NT2/D1 (cell line): ENCODE results near the gene FBXL4.

Experiments
- SUZ12 ChIP-seq: IDR thresholded peaks from 2 replicates; pipeline ENCODE4 v1.6.1; 2011; ENCODE audit not compliant: insufficient read length, insufficient read depth; ENCODE audit errors: extremely low read depth
- ZNF274 ChIP-seq: IDR thresholded peaks from 2 replicates; pipeline ENCODE4 v1.6.1; 2011; ENCODE audit warnings: mild to moderate bottlenecking, low read depth, low read length

- TF ChIP-seq ZNF274: no peak
- TF ChIP-seq SUZ12: no peak
Measured at GRCh38 chr6:98904096-98904495, 43.6 kb downstream of the FBXL4 start.
